Dermis microvascular lymphatic vessel endothelial cell (primary cell): ENCODE data around the gene VAV2. TPM values are rescaled to one million over a fixed set of nuclear protein-coding genes. Genes with fewer than 3 reads are reported as not detected.
"Not testable (repeated sequence)": the region's sequence is repeated elsewhere in the genome, so short reads cannot be mapped to it uniquely, and the experiment has no call there.

Source experiments
- DNase-seq, 2 donors: peaks; one replicate each; pipeline versions ENCODE4 v3.0.0 to v3.0.0-alpha.2; 2010; ENCODE audit warnings: low read depth in 2 of 2
- total RNA-seq: library from RNA; depleted of rRNA; stranded (reverse); fragments of >200 nt; gene quantifications from 2 replicates; pipeline ENCODE4 v1.2.1, GENCODE V29; 2014

Gene VAV2
- total RNA-seq, 1 donor from 2014 or later = 15.0 TPM

DNA sequence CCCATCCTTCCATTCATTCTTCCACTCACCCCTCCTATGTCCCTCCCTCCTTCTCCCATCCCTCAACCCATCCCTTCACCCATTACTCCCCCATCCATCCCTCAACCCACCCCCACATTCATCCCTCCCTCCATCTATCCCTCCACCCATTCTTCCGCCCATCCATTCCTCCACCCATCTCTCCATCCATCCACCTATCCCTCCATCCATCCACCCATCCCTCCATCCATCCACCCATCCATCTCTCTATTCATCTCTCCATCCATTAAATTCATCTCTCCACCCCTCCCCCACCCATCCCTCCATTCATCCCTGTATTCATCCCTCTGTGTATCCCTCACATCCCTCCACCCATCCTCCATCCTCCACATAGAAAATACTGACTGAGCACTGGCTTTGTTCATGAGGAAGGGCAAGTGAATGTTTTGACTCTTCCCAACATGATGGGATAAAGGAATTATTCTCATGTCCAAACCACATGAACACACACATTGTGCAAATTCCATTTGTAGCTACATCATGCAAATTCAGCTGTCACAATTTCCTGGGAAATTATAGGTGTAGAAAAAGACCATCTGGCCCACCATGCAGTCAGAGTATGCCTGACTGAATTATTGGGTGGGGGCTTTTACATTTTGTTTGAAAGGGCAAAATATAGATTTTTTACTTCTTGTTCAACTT, 6.9 kb upstream of the VAV2 start:
- DNase-seq = no peak

DNA sequence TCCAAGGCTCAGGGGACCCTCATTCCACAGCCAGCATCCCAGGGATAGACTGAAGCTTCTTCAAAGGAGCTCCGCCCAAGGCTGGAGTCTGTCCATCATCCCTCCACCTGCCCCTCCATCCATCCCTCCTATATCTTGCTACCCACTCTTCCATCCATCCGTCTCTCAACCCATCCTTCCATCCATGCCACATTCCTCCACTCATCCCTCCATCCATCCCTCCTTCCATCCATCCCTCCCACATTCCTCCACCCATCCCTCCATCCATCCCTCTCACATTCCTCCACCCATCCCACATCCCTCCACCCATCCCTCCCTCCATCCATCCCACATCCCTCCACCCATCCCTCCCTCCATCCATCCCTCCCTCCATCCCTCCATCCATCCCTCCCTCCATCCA, 5.5 kb upstream of the VAV2 start:
- DNase-seq = no peak

DNA sequence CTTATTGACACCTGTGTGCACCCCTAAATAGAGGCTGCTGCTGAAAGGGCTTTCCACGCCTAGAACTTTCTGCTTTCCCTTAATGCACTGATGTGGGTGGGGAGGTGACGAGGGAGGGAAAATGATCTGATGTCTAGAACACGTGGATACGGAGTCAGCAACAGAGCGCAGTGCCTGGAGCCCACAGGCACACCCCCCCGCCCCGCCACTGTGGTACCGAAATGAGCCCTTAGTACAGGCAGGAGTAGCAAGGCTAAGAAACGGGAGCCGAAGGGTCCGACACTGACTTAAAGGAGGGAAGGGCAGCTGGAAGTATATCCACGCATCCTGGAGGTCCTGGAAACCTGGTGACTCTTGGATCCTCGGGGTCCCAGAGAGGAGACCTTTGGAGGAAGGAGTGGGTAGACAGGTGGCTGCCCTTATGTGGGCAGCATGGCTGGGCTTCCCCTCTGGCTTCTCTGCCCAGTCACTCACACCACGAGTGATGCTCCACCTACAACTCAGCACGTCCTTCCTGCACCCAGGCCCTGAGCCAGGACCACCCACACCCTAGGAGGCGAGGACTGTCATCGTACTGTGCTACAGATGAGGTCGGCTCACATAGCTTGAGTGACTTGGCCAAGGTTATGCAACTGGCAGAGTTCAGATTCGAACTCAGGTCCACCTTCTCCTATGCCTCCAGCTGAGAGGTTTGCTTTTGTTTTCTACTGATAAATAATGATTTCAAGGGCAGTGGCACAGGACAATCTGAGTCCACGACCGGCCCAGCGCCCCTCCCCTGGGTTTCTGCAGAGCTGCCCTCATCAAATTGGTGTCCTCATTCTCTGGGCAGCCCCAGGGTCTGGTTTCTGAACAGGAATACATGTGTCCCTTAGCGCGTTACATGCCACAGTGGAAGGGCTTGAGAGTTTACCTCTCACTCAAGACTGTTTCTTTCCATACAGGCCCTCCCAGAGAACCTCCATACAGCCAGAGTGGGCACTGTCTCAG, 4.7 kb upstream of the VAV2 start:
- no peak for DNase-seq

- DNase-seq = peak in 1 of 2 donors; percentile 11
These were observed 3.1 kb upstream of the VAV2 start for GRCh38 chr9:133995012-133995896.

GRCh38 chr9:133994353-133995011, 2.4 kb upstream of the VAV2 start:
- DNase-seq = peak in 1 of 2 donors; percentile 71

GRCh38 chr9:133993635-133994253, 1.6 kb upstream of the VAV2 start:
- no peak for DNase-seq

DNA sequence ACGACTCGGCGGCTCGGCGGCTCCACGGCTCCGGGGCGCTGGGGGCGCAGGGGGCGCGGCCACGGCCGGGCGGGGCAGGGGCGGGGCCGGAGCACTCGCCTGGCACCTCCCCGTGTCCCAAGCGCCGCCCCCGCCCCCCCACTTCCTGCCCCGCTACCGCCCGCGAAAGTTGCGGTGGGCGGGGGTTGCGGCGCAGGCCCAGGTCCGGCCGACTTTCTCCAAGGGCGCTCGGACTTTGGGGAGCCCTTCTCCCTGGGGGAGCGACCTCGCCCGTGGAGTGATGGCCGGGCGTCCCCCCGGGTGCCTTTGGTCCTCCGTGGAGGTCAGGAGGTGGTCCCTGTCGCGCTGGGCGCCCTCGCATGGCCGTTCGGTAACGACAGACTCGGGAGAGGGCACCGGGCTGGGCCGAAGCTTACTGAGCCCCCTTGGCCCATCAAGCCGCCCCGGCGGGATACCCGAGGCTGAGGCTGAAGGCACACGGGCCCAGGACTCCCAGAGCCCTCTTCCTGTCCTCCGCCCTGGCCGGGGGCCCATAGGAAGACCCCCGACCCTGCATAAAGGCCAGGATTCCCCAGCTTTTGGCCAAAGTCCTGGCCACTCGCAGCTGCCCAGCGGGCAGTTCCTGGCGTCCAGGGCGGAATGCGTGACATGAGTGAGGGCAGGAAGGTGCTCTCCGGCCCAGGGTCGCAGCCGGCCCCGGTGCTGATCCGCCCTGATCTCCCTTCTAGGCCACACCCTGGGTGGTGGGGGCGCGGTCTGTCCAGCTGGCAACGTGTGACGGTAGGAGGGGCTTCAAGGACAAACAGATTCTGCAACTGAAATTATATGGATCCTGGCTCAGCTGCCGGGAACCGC, 883 bp upstream of the VAV2 start:
- DNase-seq = peak; percentile 70 to 82

GRCh38 chr9:133991214-133991921, 756 bp downstream of the VAV2 start:
- peak in 1 of 2 donors; percentile 16 for DNase-seq

GRCh38 chr9:133990366-133991213, 1.5 kb downstream of the VAV2 start:
- peak in 1 of 2 donors; percentile 81 for DNase-seq

- no peak for DNase-seq
These were observed 2.3 kb downstream of the VAV2 start for GRCh38 chr9:133989625-133990365.

DNA sequence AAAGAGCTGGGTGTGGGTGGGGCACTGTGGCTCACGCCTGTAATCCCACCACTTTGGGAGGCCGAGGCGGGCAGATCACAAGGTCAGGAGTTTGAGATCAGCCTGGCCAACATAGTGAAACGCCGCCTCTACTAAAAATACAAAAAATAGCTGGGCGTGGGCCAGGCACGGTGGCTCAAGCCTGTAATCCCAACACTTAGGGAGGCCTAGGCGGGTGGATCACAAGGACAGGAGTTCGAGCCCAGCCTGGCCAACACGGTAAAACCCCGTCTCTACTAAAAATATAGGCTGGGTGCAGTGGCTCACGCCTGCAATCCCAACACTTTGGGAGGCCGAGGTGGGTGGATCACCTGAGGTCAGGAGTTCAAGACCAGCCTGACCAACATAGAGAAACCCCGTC, 3.4 kb downstream of the VAV2 start:
- not testable (repeated sequence) for DNase-seq

DNA sequence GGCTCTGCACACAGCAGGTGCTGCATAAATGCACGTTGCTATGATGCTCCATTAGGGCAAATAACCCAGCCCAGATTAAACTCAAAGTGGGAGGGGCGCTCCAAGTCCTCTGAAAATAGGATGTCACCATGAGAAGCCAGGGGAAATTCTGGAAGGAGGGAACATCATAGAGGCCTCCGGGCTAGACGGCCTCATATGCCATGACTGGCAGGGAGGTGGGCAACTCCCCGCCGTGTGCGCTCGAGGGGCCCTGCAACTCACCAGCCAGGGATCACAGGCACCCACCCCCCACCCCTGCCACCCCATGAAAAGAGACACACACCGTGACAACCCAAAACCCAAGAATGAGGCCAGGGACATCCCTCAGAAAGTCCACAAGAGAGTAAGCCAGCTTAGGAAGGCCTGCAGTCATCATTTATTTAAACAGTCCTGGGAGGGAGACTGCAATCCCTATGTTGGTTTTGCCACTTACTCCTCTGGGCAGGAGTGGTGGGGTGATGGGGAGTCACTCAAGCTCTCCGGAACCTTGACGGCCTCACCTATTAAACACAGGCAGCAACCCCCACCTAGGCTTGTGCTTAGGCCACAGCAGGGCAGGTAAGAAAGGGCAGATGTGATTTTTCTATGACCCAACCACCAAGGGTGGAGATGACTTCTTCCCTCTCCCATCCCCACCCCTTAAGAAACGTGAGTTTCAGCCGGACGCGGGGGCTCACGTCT, 4.0 kb downstream of the VAV2 start:
- DNase-seq = no peak

GRCh38 chr9:133987446-133987788, 4.7 kb downstream of the VAV2 start:
- no peak for DNase-seq

DNA sequence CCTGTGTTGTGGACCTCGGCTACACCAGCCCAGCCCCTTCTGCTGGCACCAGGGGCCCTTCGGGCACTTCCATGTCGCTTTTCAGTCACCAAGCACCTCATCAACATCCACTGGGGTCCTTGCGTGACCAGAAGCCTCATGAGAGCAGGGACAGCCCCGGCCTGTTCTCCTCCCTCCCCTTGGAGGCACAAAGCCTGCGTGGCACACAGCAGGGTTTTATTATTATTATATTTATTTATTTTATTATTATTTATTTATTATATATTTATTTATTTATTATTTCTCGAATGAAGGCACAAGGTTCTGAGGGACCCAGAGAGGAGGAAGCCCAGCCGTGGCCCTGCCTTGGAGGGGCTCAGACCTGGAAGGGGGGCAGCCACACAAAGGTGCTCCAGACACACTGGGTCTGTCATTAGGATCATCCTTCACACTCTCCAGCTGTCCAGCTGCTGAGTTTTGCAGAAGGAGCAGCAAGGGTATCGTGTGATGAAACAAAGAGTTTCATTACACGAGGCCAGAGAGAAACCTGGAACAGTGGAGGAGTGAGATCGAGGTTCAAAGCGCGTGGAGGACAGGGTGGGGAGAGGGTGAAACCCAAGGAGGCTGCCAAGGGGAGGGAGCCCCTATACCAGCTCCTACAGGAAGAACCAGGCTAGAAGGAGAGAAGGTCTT, 5.2 kb downstream of the VAV2 start:
- DNase-seq = no peak

DNA sequence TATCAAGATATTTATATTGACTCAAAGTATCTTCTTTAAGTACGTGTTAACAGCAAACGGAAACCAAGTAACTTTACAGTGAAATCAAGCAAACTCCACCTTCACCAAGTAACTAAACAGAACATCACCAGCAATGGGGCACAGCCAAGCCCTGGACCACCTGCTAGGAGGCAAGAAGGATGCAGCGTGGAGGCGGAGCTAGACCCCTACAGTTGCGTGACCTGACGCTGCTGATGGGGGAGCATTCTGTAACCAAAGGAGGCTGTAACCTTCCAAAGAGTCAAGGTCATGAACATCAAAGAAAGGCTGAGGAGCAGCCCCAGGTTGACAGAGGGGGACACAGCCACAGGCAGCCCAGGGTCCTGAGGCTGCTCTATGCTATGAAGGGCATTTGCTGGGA, 6.1 kb downstream of the VAV2 start:
- DNase-seq = no peak
